Hypothalamus (tissue), 51 donors: ENCODE measurements around the gene ADD2.
"Not testable (repeated sequence)": the region's sequence is repeated elsewhere in the genome, so short reads cannot be mapped to it uniquely, and the experiment has no call there.

ENCODE experiments used
- DNase-seq, 51 donors: peaks; one replicate each; lab custom pipeline; 2025; lab: John Stamatoyannopoulos, UW

Gene ADD2

DNA sequence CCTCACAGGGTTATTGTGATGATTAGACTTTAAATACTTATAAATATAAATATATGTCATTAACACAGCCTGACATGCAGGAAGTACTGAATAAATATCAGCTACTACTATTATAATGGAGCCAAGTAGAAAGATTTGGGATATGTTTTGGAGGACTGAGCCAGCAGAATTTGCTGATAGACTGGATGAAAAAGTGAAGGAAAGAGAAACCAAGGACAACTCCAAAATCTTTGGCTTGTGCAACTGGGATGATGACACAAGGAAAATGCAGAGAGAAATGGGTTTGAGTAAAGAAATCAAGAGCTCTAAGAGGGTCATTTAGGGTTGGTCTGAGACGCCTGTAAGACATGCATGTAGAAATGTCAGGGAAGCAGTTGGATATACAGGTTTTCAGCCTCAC is 15.6 kb downstream of the ADD2 start:
- no peak for DNase-seq

DNA sequence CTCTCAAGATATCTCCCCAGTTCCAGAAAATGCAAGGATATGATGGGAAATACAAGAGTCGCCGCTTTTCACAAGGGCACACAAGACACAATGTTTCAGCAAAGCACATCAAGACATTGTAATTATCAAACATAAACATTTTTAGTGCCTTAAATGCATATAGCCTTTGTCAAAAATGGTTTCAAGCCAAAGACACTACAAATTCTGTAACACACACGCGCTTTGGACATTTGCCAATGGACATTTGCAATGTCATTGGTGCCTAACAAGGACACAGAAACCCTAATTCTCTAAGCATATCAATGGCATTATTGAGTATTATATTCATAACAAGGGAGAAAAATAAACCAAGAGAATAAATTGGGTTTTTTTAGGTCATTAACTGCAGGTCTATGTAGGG is 16.1 kb downstream of the ADD2 start:
- no peak for DNase-seq

DNA sequence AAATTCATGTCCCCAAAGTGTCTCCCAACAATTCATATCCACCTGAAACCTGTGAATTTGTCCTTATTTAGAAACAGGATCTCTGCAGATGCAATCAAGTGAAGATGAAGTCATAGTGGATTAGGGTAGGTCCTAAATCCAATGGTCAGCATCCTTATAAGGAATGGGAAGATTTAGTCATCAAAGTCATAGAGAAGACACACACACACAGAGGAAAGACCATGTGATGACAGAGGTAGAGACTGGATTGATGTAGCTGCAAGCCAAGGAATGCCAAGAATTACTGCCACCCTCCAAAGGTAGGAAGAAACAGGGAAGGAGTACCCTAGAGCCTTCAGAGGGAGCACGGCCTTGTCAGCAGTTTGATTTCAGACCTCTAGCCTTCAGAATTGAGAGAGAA is 17.7 kb downstream of the ADD2 start:
- no peak for DNase-seq

DNA sequence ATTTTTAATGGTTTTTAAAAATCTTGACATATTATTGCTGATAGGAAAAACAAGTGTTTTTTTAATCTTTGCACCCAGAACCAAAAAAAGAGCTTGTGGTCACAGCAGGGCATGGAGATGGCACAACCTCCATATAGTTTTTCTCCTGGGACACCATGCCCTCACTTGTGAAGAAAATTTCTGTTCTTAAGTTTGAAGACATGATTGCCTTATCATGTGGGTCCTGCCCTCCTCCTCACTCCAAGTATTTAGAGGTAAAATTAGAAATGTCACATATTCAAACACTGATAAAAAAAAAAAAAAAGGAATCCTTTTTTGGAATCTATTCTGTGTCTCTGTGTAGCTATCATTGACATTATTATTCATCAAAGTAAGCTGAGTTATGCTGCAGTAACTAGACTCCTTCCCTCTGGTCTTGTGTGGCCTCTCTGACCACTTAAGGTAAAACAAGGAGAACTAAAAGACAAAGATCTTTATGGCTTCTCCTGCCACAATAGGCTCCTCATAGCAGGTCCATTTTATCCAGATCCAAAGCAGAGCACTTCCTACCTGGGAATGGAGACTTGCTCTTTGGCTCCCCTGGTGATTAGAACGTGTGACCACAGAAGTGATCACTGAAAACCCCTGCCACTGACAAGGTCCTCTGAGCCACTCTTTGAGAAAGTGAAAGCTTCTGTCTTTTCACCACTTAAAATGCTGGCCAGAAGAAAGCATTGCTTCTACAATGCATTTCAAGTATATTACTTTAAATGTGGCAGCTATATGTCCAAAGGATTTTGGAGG is 19.8 kb downstream of the ADD2 start:
- no peak for DNase-seq

DNA sequence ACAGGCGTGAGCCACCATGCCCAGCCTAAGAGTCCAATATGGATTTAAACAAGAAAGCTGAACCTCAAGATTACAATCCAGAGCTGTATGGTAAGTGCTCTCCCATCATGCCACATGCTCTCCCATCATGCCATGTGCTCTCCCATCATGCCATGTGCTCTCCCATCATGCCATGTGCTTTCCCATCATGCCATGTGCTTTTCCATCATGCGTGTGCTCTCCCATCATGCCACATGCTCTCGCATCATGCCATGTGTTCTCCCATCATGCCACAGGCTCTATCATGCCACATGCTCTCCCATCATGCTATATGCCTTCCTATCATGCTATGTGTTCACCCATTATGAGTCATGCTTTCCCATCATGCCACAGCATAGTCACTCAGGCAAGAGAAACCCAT is 20.7 kb downstream of the ADD2 start:
- DNase-seq = no peak

DNA sequence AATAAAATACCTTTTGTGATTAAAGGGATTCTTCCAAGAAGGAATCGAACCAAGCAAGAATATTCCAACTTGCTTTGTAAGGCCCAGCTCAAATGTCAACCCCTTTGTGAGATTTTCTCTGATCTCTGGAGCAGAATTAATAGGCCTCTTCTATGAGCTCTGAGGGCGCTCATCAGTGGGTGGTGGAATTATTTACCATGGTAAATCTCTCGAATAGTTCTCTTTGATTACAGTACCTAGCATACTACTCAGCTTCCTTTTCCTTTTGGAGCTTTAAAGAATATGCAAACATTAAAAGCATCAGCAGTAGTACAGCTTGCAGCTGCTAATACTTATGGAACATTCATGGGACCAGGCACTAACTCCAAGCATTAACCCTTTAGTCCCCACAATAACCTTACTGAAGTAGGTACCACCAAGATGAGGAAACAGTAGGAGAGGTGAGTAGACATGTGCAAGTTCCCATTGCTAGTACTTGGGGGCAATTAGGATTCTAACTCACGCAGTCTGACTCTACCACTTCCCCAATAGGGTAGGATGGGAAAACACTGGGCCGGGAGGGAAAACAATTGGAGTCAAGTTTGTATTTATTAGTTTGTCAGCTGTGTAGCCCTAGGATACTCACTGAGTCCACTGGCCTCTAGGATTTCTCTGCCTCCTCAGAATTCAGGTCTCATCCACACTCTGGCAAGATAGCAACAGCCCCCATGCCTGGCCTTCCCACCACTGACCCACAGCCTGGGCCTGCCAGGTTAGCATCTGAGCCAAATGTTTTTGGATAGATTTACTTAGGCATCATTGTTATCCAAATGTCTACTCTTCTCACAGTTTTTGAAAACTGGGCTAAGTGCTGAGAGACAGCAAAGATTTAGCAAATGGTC is 21.7 kb downstream of the ADD2 start:
- DNase-seq = peak in 2 of 51 donors; percentile 12 to 18

DNA sequence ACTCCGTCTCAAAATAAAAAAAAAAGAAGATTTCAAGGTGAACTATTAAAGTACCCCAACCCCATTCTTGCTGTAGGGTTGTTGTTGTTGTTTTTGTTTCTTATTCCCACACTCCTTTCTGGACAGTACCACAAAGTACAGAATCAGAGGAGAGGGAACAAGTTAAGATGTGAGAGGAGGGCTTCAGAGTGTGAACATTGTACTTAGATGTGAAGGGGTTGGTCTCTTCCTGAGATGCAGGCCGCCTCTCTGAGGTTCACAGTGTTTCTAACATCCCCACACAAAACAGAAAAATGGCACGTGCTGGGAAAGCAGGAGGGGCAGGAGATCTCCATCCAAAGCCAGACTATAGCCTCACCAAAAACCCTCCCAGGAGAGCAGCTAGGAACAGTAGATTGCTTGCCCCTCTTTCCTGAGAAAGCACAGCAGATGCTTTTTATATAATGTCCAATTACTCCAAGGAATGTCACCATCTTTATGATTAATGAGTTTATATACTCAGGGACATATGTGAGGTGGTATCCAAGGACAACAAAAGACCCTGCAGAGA is 22.6 kb downstream of the ADD2 start:
- DNase-seq = no peak

DNA sequence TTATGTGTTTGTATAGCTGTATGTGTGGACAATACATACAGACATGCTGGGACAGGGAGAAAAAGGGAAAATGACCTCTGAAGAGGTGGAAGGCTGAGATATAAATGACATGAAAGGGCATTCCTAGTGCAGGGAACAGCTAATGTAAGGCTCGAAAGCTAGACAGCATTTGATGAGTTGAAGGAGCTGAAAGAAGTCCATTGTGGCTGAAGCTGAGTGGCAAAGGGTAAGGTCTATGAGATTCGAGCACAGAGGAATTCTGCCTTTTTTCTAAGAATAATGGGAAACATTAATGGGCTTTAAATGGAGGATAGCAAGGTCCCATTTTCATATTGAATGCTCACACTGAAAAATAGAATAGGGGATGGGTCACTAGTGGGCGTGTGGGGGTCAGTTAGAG is 23.6 kb downstream of the ADD2 start:
- DNase-seq = no peak

DNA sequence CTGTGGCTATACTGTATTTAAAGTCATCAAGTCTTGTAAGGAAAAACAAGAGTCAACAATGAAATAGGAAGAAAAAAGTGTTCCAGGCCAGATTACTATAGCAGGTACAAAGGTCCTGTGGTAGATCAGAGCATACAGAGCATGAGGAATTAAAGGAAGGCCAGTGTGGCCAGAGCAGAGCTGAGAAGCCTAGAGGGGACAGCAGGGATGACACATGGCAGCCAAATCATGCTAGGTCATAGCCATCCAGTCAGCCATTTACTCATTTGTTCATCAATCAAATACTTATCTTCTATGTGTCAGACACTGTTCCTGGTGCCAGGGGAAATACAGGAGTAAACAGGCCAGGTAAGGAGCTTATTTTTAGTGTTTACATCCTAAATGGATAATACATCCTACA is 24.3 kb downstream of the ADD2 start:
- DNase-seq = no peak

DNA sequence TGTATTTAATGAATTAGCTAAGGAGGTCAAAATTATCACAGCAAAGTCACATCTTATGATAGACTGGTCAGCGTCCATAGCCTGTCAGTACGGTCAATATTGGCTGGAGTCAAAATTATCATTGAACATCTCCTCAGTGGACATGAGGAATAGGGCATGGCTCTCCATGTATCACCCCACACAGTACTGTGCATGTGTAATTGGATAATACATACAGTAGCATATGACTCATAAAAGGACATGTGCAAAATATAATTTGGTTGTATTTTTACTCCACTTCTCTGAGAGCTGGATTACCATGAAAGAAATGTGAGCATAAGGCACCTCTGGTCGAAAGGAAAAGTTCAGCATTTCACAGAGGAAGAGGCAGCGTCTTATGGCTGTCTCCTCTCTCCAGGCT is 24.9 kb downstream of the ADD2 start:
- DNase-seq = no peak

DNA sequence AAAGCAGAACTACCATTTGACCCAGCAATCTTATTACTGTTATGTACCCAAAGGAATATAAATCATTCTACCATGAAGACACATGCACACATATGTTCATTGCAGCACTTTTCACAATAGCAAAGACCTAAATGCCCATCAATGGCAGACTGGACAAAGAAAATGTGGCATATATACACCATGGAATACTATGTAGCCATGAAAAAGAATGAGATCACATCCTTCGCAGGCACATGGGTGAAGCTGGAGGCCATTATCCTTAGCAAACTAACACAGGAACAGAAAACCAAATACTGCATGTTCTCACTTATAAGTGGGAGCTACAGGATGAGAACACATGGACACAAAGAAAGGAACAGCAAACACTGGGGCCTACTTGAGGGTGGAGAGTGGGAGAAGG is 28.5 kb downstream of the ADD2 start:
- not testable (repeated sequence) for DNase-seq

DNA sequence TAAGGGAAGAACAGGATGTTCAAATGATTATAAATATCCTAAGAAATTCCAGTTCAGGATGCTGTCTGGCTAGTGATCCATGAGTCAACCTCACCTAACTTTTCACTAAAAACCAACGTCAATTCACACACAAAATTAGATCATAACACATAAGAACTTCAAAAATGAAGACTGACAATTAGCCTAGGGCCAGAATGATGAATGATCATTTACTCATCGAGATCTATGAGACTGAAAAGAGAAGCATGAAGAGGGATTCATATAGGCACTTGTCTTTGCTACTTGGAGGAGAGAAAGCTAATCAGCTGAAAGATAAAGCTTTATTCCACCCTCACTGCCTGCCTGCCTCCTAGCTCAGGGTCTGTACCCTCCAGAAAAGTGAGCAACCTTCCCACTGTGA is 29.8 kb downstream of the ADD2 start:
- no peak for DNase-seq

DNA sequence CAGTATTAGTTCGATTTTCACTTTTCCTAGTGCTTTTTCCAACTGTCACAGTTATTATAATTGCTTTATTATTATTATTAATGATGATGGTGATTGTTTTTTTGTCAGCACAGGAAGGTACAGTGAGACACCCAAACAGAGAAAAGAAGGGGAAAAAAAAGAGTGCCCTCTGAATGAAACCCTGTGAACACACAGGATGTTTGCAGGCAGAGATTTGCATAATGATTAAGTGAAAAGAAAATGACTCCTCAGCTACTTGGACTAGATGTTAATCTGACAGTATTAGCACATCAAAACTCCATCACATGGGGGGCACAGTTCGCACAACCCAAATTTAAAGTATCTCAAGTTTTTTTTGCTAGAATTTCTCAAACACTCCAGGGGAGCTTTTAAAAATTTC is 32.9 kb downstream of the ADD2 start:
- no peak for DNase-seq

DNA sequence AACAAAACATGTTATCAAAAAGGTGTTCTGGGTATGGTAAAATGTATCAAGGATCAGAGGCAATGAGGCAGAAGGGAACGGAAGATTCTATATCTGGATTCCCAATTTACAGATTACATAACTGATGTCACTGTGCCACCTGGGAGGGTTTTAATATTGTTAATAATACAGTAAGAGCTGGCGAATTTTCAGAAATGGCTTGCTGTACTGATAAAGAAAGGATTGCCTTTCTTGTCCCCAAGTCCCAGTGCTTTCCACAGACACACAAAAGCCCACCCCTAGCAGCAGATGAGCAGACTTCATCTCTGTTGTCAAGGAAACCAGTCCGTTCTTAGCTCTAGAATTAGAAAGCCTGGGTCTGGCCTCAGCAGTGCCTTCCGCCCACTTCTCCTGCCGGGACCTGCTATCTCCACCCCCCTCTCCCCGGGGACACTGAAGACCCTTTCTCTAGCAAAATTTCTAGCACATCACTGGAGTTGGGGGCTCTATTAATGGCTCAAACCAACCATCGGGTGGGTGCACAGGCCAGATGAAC is 34.3 kb downstream of the ADD2 start:
- DNase-seq = peak in 2 of 51 donors; percentile 4 to 15

DNA sequence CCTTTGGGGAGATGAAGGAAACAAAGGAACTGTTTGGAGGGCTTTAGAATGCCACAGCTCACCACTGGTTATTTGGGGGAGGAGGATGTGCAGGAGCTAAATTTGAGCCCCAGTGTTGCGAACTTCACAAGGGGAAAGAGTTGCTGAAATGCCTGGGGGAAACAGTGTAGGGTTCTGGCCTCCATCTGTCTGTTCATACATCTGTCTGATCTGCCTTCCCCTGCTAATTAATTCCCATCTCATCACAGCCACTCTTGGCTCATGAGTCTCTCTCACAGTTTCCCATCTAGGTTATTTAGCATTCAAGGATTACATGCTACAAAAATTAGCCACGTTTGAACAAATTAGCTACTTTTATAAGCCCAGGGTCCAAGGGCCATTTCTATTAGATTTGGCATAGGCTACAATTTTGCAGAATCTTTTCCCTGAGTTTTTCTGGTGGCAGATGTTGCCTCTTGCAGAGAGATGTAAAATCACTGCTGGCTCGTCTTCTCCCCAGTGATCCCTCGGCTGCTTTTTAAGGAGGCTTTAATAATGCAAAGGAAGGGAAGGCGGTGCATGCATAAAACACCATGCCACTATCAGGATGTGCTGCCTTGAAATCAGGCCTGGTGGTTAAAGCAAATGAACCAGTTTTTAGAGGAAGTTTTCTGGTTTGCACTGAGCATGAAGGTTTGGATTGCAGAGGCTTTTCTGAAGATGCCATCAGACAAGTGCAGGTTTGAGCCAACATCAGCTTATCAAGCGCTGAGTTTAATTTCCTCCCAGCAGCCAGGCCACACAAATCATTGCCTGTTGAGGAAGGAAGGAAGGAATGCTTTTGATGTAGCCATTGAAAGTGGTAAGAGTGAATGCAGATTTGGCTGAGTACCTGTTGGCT is 35.0 kb downstream of the ADD2 start:
- DNase-seq = peak in 1 of 51 donors; percentile 38

DNA sequence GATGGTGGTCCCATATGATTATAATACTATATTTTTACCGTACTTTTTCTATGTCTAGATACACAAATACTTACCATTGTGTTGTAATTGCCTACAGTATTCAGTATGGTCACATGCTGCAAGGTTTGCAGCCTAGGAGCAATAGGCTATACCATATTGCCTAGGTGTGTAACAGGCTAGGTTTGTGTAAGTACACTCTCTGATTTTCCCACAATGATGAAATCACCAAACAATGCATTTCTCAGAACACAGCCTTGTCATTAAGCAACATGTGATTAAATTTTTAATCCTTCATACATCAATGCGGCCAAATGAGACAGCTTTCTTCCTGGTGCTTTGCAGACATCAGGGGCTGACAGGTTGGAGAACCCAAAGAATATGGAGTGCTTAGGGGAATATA is 37.3 kb downstream of the ADD2 start:
- DNase-seq = no peak

DNA sequence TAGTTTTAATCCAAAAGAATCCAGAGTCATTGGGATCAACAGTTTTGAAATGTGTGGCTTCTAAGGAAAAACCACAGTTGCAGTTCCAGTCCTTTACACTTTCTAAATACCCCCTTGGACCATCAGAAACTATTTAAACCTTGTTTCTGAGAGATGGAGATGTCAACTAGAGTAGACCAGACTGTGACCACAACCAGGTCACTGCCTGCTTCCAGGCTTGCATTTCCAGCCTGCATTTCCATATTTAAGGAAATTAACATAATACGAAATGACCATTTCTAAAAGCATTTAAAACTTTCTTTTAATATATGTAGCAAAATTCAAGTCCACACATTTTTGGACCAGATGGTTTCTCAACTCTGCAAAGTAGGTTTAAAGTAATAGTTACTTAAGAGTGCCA is 38.4 kb downstream of the ADD2 start:
- DNase-seq = no peak

DNA sequence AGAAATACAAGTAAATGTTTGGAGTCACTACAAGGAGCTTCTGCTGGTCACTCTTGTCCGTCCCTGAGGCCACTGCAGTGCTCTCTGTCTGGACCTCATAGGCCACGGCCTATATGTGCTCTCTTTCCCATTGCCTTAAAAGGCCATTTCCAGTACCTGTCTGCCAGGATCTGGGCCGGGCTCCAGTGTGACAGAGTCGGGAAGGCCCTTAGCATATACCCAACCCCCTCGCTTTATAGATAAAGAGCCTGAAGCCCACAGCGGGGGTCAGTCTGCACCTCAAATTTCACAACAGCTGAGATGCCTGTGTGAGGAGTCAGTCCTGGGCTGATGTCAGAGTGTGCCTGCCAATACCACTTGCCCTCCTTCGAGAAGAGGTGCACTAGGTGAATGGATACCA is 39.9 kb downstream of the ADD2 start:
- no peak for DNase-seq

DNA sequence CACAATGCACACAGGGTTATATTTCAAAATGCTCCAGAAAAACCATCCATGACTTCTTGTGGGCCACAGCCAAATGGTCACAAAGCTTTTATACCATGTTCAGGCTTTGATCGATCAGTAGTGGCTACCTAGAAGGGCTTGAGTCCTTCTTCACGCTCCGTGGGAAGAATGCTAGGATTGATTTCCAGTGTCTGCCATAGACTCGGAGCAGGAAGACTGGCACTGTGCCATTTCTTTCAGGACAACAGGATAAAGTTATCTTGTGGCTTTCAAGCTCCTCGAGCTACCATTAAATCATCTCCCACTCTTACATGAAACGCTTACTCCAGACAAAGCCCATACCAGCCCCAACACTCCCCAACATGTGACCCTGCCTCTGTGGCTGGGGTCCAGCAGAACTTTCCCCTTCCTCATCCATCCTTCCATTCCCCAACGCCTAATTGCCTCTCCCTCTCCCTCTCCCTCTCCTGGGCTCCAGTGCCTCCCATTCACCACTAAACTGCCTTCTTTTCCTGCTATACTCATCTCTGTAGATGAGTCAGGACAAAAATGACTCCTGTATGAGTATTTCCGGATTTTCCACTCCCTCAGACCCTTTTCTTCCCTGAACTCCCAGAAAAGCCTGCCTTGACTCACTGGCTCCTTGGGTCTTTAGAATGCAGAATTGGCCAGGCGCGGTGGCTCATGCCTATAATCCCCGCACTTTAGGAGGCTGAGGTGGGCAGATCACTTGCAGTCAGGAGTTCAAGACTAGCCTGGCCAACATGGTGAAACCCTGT is 40.9 kb downstream of the ADD2 start:
- DNase-seq = no peak

DNA sequence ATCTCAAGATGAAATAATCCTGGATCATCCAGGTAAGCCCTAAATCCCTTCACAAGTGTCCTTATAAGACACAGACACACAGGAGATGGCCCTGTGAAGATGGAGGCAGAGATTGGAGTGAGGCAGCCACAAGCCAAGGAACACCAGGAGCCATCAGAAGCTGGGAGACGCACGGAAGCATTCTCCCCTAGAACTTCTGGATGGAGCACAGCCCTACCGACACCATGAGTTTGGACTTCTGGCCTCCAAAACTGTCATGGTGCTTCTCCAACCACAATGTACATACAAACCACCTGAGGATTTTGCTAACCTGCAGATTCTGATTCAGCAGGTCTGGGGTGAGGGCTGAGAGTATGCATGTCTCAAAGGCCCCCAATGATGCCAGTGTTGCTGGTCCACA is 42.5 kb downstream of the ADD2 start:
- no peak for DNase-seq
